PC-3 (cell line): Measurements from ENCODE around the gene NKTR.

Source experiments
- CTCF ChIP-seq: fragments of 300-600 bp; sonication (generic); conservative IDR thresholded peaks from 2 replicates; pipeline ENCODE4 v1.5.1; 2017; ENCODE audit warnings: antibody characterized with exemption, low read depth, mild to moderate bottlenecking, low read length
- EZH2phosphoT487 ChIP-seq: fragments of 300-600 bp; sonication (generic); IDR thresholded peaks from 2 replicates; pipeline ENCODE4 v1.6.1; 2018; ENCODE audit warnings: mild to moderate bottlenecking, antibody characterized with exemption, low read length, borderline replicate concordance

- no peak for TF ChIP-seq CTCF
- no peak for TF ChIP-seq EZH2phosphoT487
Measured at GRCh38 chr3:42661593-42662022, 61.1 kb downstream of the NKTR start.
